CD4-positive, alpha-beta T cell (primary cell): ENCODE measurements around the gene NDC1. TPM values are rescaled to one million over a fixed set of nuclear protein-coding genes. Genes with fewer than 3 reads are reported as not detected.
A peak's percentile ranks its signal among the peaks of the same experiment; 100 is the strongest.
"Not testable (repeated sequence)": the region's sequence is repeated elsewhere in the genome, so short reads cannot be mapped to it uniquely, and the experiment has no call there.

Source experiments
- ATAC-seq: fragments of 200-7000 bp; cut with Tn5 transposase; one replicate; pipeline ENCODE4 v1.10.0; 2022; ENCODE audit warnings: mild to moderate bottlenecking; ENCODE audit not compliant: poor library complexity
- CTCF ChIA-PET: fragments of 350-600 bp; sonication (Branson Sonifier 250); formaldehyde crosslinking; loops from one replicate; lab custom pipeline; 2021; ENCODE audit warnings: antibody characterized with exemption, inconsistent platforms; lab: Charles Lee
- POLR2A ChIA-PET: fragments of 350-600 bp; sonication (Branson Sonifier 250); formaldehyde crosslinking; loops from one replicate; lab custom pipeline; 2021; ENCODE audit warnings: antibody characterized with exemption, inconsistent platforms; lab: Charles Lee
- DNase-seq, 14 experiments: peaks; one replicate each; pipeline ENCODE4 v3.0.0-alpha.2; 2013 to 2020; ENCODE audit warnings: mixed read lengths in 2 of 14
- H3K27ac ChIP-seq, 2 donors: one replicate each; pipeline versions ENCODE4 v1.5.1 to v1.7.0; 2013; ENCODE audit warnings: low read length in 2 of 2, low read depth in 1 of 2, mild to moderate bottlenecking in 1 of 2
- H3K27me3 ChIP-seq, 2 experiments: 1 replicate in 1 of 2; 2 replicates in 1 of 2; pipeline versions ENCODE4 v1.6.1 to v1.7.0; 2013; ENCODE audit warnings: low read length in 2 of 2, control low read depth in 1 of 2, mild to moderate bottlenecking in 1 of 2, moderate library complexity in 1 of 2; ENCODE audit not compliant: insufficient read depth in 2 of 2, control insufficient read depth in 1 of 2
- H3K36me3 ChIP-seq: one replicate; pipeline ENCODE4 v1.6.1; 2013; ENCODE audit warnings: low read length, control low read depth; ENCODE audit not compliant: insufficient read depth
- H3K4me1 ChIP-seq: one replicate; pipeline ENCODE4 v1.6.1; 2013; ENCODE audit warnings: low read length, control low read depth; ENCODE audit not compliant: insufficient read depth
- H3K4me3 ChIP-seq: one replicate; pipeline ENCODE4 v1.5.1; 2013; ENCODE audit warnings: mild to moderate bottlenecking, low read length, moderate library complexity
- H3K9me3 ChIP-seq, 2 experiments: 1 replicate in 1 of 2; 2 replicates in 1 of 2; pipeline versions ENCODE4 v1.6.1 to v1.7.0; 2013; ENCODE audit warnings: low read length in 2 of 2, mild to moderate bottlenecking in 2 of 2, control low read depth in 1 of 2, moderate library complexity in 1 of 2; ENCODE audit not compliant: control insufficient read depth in 1 of 2, insufficient read depth in 1 of 2
- H3K27ac Mint-ChIP-seq: one replicate; pipeline ENCODE4 v1.8.0; 2020; ENCODE audit warnings: mixed read lengths
- H3K27me3 Mint-ChIP-seq: one replicate; pipeline ENCODE4 v1.8.0; 2021; ENCODE audit warnings: mixed read lengths
- H3K36me3 Mint-ChIP-seq: one replicate; pipeline ENCODE4 v1.8.0; 2021; ENCODE audit warnings: low read depth, mixed read lengths
- H3K4me1 Mint-ChIP-seq: one replicate; pipeline ENCODE4 v1.8.0; 2021; ENCODE audit warnings: low read depth, mixed read lengths
- H3K4me3 Mint-ChIP-seq: one replicate; pipeline ENCODE4 v1.8.0; 2020; ENCODE audit warnings: mild to moderate bottlenecking, mixed read lengths
- H3K9me3 Mint-ChIP-seq: one replicate; pipeline ENCODE4 v1.8.0; 2020; ENCODE audit warnings: mixed read lengths
- CTCF ChIP-seq: fragments of 200-600 bp; IDR thresholded peaks from one replicate; pipeline ENCODE4 v1.8.0; 2022; ENCODE audit warnings: antibody characterized with exemption, mild to moderate bottlenecking
- intact Hi-C, 2 experiments: fragments of 100-400 bp; cut with DNase I in 1 of 2; cut with micrococcal nuclease in 1 of 2; formaldehyde crosslinking; loops; one replicate each; pipeline versions ENCODE4 v1.15.1 to v1.9.0; 2023 to 2025; cut with DNase I, micrococcal nuclease
- polyA plus RNA-seq, 2 donors: library from polyadenylated mRNA; unstranded; fragments of 120-200 nt; gene quantifications; one replicate each; pipeline ENCODE4 v1.2.1, GENCODE V29; 2013
- total RNA-seq, 174 experiments: library from RNA in 2 of 174; stranded (reverse) in 2 of 174; gene quantifications; one replicate each; pipeline ENCODE4 v1.2.3 and lab custom pipeline; 2021 to 2026

Gene NDC1
- total RNA-seq (1 to 10 TPM; 5.4 to 8.1 TPM), total RNA-seq (lab: John Stamatoyannopoulos, UW) (16.8 to 210 (median 47.7) reads per million in 172 experiments)
- polyA plus RNA-seq (2013, experiment 1 of 2) = 7.5 TPM
- 8.5 TPM for polyA plus RNA-seq (2013, experiment 2 of 2)

- TF ChIP-seq CTCF = no peak
- Histone ChIP-seq H3K4me3 (peak within 1 kb of the TSS; percentile 73), H3K4me1 (peaks cover 13% of the 10 kb centered on the region), H3K9me3 (peaks cover 0 to 10% of the 10 kb centered on the region in 2 experiments), H3K36me3 (no peaks in the 10 kb centered on the region), H3K27ac (peak within 1 kb of the TSS; percentile 95 to 98), H3K27me3 (peaks cover 0 to 5% of the 10 kb centered on the region in 2 experiments)
- Mint-ChIP-seq H3K4me1 (peaks cover 37% of the 10 kb centered on the region), H3K9me3 (no peaks in the 10 kb centered on the region), H3K4me3 (peak within 1 kb of the TSS; percentile 95), H3K27me3 (no peaks in the 10 kb centered on the region), H3K36me3 (peaks cover 15% of the 10 kb centered on the region), H3K27ac (peak within 1 kb of the TSS; percentile 95)
- peak; percentile 79 to 96 (median 86) for DNase-seq
- ChIA-PET CTCF (interaction anchor here (1.1 to 1.6 kb wide), 2 partner anchors 108 to 121 kb away, joined by 4 to 5 read pairs; partner anchors contain the start of genes IFT25 and LRRC42), POLR2A (interaction anchor here (0.6 to 2.0 kb wide), 4 partner anchors 52 to 963 kb away, joined by 3 to 27 read pairs (median 4); partner anchors contain the start of genes IFT25, LRRC42, TCEANC2 and TMEM59)
- intact Hi-C loops = loop anchor here (1.0 to 10.0 kb wide), 8 partner anchors 52 to 1783 kb away; partner anchors contain the start of genes LRRC42 (in 2 of the 2), BTF3L4 (in 1 of the 2), CYB5RL (in 1 of the 2) and MRPL37 (in 1 of the 2)
- peak; percentile 89 for ATAC-seq
Measured at GRCh38 chr1:53837924-53838653, at the start of gene NDC1. Gene NDC1, minus strand, starts transcription at chr1:53838296. Its CDS starts 35 bp downstream, at chr1:53838261.

GRCh38 chr1:53883600-53883999, 45.5 kb upstream of the NDC1 start:
- H3K27me3 Mint-ChIP-seq, H3K4me3 ChIP-seq, CTCF ChIA-PET, H3K9me3 Mint-ChIP-seq, H3K4me1 ChIP-seq, H3K27ac Mint-ChIP-seq, DNase-seq, intact Hi-C loops, H3K27me3 ChIP-seq, H3K4me3 Mint-ChIP-seq, H3K27ac ChIP-seq, POLR2A ChIA-PET, H3K9me3 ChIP-seq, ATAC-seq: not testable (repeated sequence)
- peaks cover 22% of the 10 kb centered on the region for H3K36me3 ChIP-seq
- Mint-ChIP-seq H3K36me3 (peaks cover 81% of the 10 kb centered on the region), H3K4me1 (peaks cover 38% of the 10 kb centered on the region)

- POLR2A ChIA-PET, intact Hi-C loops, H3K4me3 ChIP-seq, H3K9me3 Mint-ChIP-seq, ATAC-seq, H3K4me1 ChIP-seq, H3K27ac ChIP-seq, H3K27ac Mint-ChIP-seq, H3K9me3 ChIP-seq, H3K4me3 Mint-ChIP-seq, DNase-seq, CTCF ChIA-PET, H3K27me3 ChIP-seq, H3K27me3 Mint-ChIP-seq: not testable (repeated sequence)
- Mint-ChIP-seq H3K36me3 (peaks cover 86% of the 10 kb centered on the region), H3K4me1 (peaks cover 23% of the 10 kb centered on the region)
- peaks cover 39% of the 10 kb centered on the region for H3K36me3 ChIP-seq
Measured at GRCh38 chr1:53881853-53882252, 43.8 kb upstream of the NDC1 start.
